Urinary bladder (tissue), 4 donors: ENCODE results near the gene OR52W1. TPM values are rescaled to one million over a fixed set of nuclear protein-coding genes. Genes with fewer than 3 reads are reported as not detected.
A peak's percentile ranks its signal among the peaks of the same experiment; 100 is the strongest.
"Not testable (repeated sequence)": the region's sequence is repeated elsewhere in the genome, so short reads cannot be mapped to it uniquely, and the experiment has no call there.

ENCODE experiments used
- DNase-seq: peaks from one replicate; pipeline ENCODE4 v3.0.0-alpha.2; 2015; ENCODE audit errors: extremely low spot score
- H3K27ac ChIP-seq: one replicate; pipeline ENCODE4 v1.5.1; 2013; ENCODE audit warnings: low read depth, mild to moderate bottlenecking, moderate library complexity
- H3K36me3 ChIP-seq: one replicate; pipeline ENCODE4 v1.6.1; 2013; ENCODE audit warnings: mild to moderate bottlenecking, moderate library complexity; ENCODE audit not compliant: insufficient read depth
- H3K4me1 ChIP-seq: one replicate; pipeline ENCODE4 v1.6.1; 2013; ENCODE audit warnings: mild to moderate bottlenecking, moderate library complexity; ENCODE audit not compliant: insufficient read depth
- H3K4me3 ChIP-seq: one replicate; pipeline ENCODE4 v1.5.1; 2013; ENCODE audit warnings: low read depth, low read length
- WGBS: extraction: QIAGEN DNeasy Blood & Tissue Kit; methylation state at CpG from one replicate; pipeline ENCODE4 v1.1.7; 2013; 5-methylcytosine and 5-hydroxymethylcytosine counted together
- polyA plus RNA-seq: library from polyadenylated mRNA; stranded (reverse); fragments of 200-250 nt; gene quantifications from one replicate; pipeline ENCODE4 v1.2.3, GENCODE V29; 2013
- total RNA-seq: library from RNA; depleted of rRNA; stranded (reverse); fragments of >200 nt; gene quantifications from one replicate; pipeline ENCODE4 v1.2.3, GENCODE V29; 2014
- donor health status: healthy with polysubstance abuse.
- donor health status: healthy.

Gene OR52W1
- total and polyA plus RNA-seq, 2 donors = not detected

DNA sequence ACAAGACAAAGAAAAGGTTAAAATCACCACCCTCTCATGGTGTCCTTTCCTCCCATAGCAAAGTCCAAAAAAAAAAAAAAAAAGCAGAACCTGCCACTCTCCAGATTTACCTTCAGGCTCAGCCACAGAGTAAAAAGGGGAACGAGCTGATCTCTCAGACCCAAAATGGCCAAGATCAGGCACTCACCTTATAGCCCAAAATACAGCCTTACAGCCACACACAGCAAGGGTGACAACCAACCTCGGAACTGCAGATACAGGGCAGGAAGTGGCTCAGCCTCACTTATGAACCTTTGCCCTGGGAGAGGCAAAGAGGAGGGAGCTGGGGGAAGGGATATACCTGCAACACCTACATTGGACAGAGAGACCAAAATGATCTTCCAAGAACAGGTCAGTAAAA is 30.9 kb downstream of the OR52W1 start:
- 63% methylated on average over 2 of the region's 2 CpGs for WGBS
- Histone ChIP-seq H3K4me3 (no peak overlapping the region), H3K27ac (no peak overlapping the region), H3K4me1 (no peaks in the 10 kb centered on the region), H3K36me3 (peaks cover 2% of the 10 kb centered on the region)
- DNase-seq = no peak

- no peaks in the 10 kb centered on the region for H3K4me1 ChIP-seq
- H3K4me3 ChIP-seq = no peak overlapping the region
- no peak overlapping the region for H3K27ac ChIP-seq
- H3K36me3 ChIP-seq = peaks cover 2% of the 10 kb centered on the region
- DNase-seq = no peak
These were observed 33.9 kb downstream of the OR52W1 start for GRCh38 chr11:6232899-6233298.

- H3K36me3 ChIP-seq = peaks cover 2% of the 10 kb centered on the region
- DNase-seq = no peak
- under 1% methylated on average over 10 of the region's 10 CpGs for WGBS
- no peaks in the 10 kb centered on the region for H3K4me1 ChIP-seq
- peak overlapping the region; percentile 66 for H3K27ac ChIP-seq
- peak overlapping the region; percentile 56 for H3K4me3 ChIP-seq
These were observed 35.0 kb downstream of the OR52W1 start for GRCh38 chr11:6233984-6234386.

DNA sequence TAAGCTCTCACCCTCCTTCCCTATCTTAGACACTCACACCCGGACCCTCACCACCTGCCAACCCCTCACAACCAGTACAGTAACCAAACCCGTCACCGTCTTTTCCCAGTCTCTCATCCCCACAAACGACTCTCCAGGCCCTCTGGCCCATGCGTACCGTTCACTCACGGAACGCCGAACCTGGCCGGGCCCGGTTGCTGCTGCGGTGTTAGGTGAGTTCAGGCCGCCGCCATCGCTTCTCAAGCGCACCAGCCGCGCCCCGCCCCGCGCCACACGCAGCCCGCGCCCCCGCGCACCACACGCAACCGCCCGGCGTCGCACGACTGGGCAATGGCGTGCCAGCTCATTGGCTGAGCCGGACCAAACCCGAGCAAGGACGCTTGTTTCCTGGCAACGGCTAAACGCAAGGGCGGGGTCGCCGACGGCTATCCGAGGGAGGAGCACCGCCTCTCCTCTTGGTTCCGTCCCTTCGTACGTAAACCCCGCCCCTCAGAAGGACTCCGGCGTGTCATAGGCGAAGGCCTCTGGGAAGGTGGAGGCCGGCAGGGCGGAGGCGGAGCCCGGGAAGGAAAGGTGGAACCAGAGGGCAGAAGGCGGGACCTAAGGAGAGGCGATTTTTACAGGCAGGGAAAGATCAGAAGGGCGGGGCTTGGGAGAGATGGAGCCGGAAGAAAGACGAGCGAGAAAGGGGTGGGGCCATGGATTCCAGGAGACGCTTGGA is 35.5 kb downstream of the OR52W1 start, which contains the start of gene FHIP1B:
TSS of gene FHIP1B (minus strand) at position 250 of the 721 bp plus-strand sequence. CDS start 10,120 bp downstream, outside the sequence.
- under 1% methylated on average over 62 of the region's 62 CpGs for WGBS
- peak within 1 kb of the TSS; percentile 56 for H3K4me3 ChIP-seq
- no peaks in the 10 kb centered on the region for H3K4me1 ChIP-seq
- peak; percentile 98 for DNase-seq
- H3K27ac ChIP-seq = peak within 1 kb of the TSS; percentile 66
- H3K36me3 ChIP-seq = peaks cover 2% of the 10 kb centered on the region

GRCh38 chr11:6237266-6237665 is 38.2 kb downstream of the OR52W1 start:
- no peaks in the 10 kb centered on the region for H3K4me1 ChIP-seq
- no peak for DNase-seq
- no peak overlapping the region for H3K27ac ChIP-seq
- no peaks in the 10 kb centered on the region for H3K36me3 ChIP-seq
- H3K4me3 ChIP-seq = no peak overlapping the region
- WGBS = 82% methylated on average over 4 of the region's 4 CpGs

GRCh38 chr11:6237761-6238302 is 38.8 kb downstream of the OR52W1 start:
- 89% methylated on average over 5 of the region's 5 CpGs for WGBS
- no peak for DNase-seq
- Histone ChIP-seq H3K4me3 (no peak overlapping the region), H3K27ac (no peak overlapping the region), H3K4me1 (no peaks in the 10 kb centered on the region), H3K36me3 (no peaks in the 10 kb centered on the region)

- Histone ChIP-seq H3K36me3 (no peaks in the 10 kb centered on the region), H3K27ac (no peak within 1 kb of the TSS), H3K4me3 (no peak within 1 kb of the TSS), H3K4me1 (no peaks in the 10 kb centered on the region)
- 83% methylated on average over 1 of the region's 1 CpG for WGBS
- DNase-seq = no peak
These were observed 39.9 kb downstream of the OR52W1 start, which contains the start of gene CNGA4 for GRCh38 chr11:6238902-6239301. TSS of gene CNGA4 (plus strand) at chr11:6239089. CDS start at chr11:6239207, 118 bp downstream.

- no peaks in the 10 kb centered on the region for H3K4me1 ChIP-seq
These were observed 41.1 kb downstream of the OR52W1 start for GRCh38 chr11:6240139-6240538.

DNA sequence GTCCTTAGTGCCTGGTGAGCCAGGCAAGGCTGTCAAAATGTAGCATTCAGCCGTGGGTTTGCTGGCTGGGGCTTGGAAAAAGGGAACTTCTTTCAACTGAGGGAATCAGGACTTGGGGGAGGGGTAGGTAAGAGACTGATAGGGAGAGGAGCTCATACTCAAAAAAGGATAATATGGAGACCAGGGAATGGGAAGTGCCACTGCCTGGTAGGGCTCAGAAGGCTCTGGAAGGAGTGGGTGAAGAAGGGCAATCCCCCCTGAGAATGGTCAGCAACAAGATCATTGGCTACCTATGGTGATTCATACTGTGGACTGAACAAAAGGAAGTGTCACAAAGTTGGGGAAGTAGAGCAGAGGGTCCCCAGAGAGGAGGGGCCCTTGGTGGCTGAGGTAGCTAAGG is 41.8 kb downstream of the OR52W1 start:
- 65% methylated on average over 1 of the region's 1 CpG for WGBS

More at GRCh38 chr11:6240139-6240538, 41.1 kb downstream of the OR52W1 start:
- H3K36me3 ChIP-seq = no peaks in the 10 kb centered on the region
- H3K27ac ChIP-seq = no peak overlapping the region
- 97% methylated on average over 28 of the region's 28 CpGs for WGBS
- no peak for DNase-seq
- H3K4me3 ChIP-seq = no peak overlapping the region

DNA sequence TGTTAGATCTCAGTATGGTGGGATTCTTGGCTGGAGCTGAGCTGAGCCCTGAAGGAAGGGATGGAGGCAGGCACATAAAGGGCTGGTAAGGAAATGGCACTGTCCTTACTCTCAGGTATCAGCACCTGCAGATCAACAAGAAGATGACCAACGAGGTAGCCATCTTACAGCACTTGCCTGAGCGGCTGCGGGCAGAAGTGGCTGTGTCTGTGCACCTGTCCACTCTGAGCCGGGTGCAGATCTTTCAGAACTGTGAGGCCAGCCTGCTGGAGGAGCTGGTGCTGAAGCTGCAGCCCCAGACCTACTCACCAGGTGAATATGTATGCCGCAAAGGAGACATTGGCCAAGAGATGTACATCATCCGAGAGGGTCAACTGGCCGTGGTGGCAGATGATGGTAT is 42.3 kb downstream of the OR52W1 start:
- Histone ChIP-seq H3K4me1 (no peaks in the 10 kb centered on the region), H3K4me3 (no peak overlapping the region), H3K27ac (no peak overlapping the region), H3K36me3 (no peaks in the 10 kb centered on the region)
- no peak for DNase-seq
- WGBS = 95% methylated on average over 7 of the region's 7 CpGs

More for the DNA sequence above, 41.8 kb downstream of the OR52W1 start:
- Histone ChIP-seq H3K4me1 (no peaks in the 10 kb centered on the region), H3K27ac (no peak overlapping the region), H3K4me3 (no peak overlapping the region), H3K36me3 (no peaks in the 10 kb centered on the region)
- DNase-seq = no peak

GRCh38 chr11:6245536-6245935 is 46.5 kb downstream of the OR52W1 start:
- Histone ChIP-seq H3K4me1 (no peaks in the 10 kb centered on the region), H3K36me3 (no peaks in the 10 kb centered on the region), H3K4me3 (no peak overlapping the region), H3K27ac (no peak overlapping the region)
- no peak for DNase-seq
- 93% methylated on average over 2 of the region's 2 CpGs for WGBS

- 75% methylated on average over 1 of the region's 1 CpG for WGBS
- H3K4me1 ChIP-seq = no peaks in the 10 kb centered on the region
- H3K36me3 ChIP-seq = no peaks in the 10 kb centered on the region
These were observed 49.2 kb downstream of the OR52W1 start for GRCh38 chr11:6248248-6248647.

DNA sequence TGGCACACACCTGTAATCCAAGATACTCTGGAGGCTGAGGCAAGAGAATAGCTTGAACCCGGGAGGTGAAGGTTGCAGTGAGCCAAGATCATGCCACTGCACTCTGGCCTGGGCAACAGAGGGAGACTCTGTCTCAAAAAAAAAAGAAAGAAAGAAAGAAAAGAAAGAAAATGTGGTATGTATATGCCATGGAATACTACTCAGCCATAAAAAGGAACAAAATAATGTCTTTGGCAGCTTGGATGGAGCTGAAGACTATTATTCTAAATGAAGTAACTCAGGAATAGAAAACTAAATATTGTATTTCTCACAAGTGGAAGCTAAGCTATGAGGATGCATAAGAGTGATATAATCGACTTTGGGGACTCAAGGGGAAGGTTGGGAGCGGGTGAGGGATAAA is 49.9 kb downstream of the OR52W1 start:
- 94% methylated on average over 3 of the region's 3 CpGs for WGBS
- not testable (repeated sequence) for H3K27ac ChIP-seq, H3K36me3 ChIP-seq, H3K4me1 ChIP-seq, H3K4me3 ChIP-seq, DNase-seq

More at GRCh38 chr11:6248248-6248647, 49.2 kb downstream of the OR52W1 start:
- H3K27ac ChIP-seq = no peak overlapping the region
- no peak overlapping the region for H3K4me3 ChIP-seq
- DNase-seq = no peak
